Activated CD4-positive, alpha-beta T cell treated with anti-CD3 and anti-CD28 coated beads for 48 hours (primary cell): ENCODE measurements around the gene TROAP.
"Not testable (repeated sequence)": the region's sequence is repeated elsewhere in the genome, so short reads cannot be mapped to it uniquely, and the experiment has no call there.

Experiments
- DNase-seq: peaks from one replicate; pipeline ENCODE4 v3.0.0-alpha.2; 2020

TROAP gene

DNA sequence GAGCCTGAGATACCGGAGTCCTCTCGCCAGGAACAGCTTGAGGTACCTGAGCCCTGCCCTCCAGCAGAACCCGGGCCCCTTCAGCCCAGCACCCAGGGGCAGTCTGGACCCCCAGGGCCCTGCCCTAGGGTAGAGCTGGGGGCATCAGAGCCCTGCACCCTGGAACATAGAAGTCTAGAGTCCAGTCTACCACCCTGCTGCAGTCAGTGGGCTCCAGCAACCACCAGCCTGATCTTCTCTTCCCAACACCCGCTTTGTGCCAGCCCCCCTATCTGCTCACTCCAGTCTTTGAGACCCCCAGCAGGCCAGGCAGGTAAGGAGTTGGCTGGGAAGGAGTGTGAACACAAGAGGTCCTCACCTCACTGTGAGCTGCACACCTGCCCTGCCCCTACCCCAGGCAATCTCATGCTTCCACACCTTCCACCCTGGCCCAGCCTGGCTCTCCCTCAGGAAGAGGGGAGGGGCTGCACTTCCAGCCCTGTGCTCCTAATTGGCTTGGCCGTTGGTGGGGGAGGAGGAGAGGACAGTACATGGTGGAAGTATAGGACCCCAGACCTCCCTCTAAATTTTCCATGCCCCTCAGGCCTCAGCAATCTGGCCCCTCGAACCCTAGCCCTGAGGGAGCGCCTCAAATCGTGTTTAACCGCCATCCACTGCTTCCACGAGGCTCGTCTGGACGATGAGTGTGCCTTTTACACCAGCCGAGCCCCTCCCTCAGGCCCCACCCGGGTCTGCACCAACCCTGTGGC is 7.8 kb downstream of the TROAP start:
- DNase-seq = no peak

GRCh38 chr12:49331380-49332222 is 8.5 kb downstream of the TROAP start:
- no peak for DNase-seq

GRCh38 chr12:49332441-49332861 is 9.4 kb downstream of the TROAP start:
- DNase-seq = no peak

DNA sequence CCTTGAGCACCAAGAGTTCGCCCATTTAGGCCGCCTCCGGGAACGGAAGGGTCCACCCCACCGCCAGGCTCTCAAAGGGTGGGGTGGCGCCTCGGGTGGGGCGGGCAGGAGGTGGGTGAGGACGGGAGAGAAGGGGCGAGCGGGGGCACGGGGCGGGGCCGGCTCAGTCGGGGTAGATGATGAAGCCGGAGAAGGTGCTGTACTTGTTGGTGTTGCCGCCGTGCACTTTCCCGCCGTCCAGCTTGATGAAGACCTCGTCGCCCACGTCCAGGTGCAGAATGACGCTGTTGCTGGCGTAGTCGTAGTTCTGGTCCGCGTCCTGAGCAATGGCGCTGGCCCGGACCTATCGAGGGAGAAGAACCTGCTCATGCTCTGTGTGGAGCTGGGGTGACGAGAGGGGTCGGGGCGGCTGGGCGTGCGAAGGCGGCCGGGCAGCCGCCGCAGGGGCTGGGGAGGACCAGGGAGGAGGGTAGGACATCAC is 9.9 kb downstream of the TROAP start:
- DNase-seq = no peak

- DNase-seq = not testable (repeated sequence)
Measured at GRCh38 chr12:49333778-49334177, 10.7 kb downstream of the TROAP start.

DNA sequence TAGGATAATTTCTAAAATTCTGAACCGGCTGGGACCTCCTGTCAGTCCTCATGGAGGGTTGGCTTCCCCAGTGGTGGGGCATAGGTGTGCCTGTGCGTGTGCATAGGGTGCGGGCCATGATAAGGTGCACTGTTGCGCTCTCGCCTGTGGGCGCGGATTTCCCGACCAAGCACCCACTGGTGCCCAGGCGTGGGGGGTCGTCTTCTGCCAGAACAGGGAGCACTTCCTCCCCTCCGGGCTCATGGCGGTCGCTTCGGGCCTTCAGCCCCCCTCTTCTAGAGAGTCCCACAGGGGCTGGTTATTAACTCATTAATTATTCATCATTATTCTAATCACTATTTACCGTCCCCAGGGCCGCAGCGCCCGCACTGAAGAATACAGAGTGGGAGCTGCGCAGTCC is 11.2 kb downstream of the TROAP start:
- DNase-seq = no peak

GRCh38 chr12:49334681-49335080 is 11.6 kb downstream of the TROAP start:
- DNase-seq = no peak

DNA sequence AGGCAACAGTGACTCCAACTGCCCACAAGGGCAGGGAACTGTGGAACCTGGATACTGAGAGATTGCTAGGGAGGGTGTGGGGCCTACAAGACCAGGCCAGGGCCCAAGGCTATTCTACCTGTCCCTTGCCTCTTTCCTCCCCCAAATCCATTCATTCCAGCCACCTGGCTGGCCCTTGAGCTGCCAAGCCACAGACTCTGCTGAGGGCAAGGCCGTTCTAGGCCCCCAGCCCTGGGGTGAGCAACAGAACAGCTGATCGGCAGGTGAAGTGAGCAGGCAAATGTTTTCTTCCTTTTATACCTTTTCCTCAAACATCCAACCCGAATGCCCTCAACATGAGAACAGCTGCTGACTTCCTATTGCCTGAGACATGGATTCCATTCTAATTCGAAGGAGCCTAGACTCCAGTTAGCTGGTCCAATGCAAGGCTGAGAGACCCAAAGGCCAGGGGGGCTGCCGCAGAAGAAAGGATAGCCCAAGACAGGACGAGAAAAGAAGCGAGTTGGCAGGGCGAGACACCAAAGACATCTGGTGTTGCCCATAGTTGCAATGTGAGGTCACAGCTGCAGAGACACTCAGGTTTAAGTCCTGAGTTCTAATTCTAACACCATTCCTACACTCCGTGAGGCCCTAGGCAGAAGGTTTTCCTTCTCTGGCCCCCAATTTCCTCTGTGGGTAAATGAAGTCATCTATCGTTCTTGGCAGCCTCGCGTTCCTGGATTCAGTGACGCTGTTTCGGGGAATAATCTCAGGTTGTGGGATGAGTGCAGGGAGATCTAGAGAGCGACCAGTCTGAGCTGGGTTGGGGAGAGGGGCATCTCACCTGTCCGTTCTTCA is 12.3 kb downstream of the TROAP start:
- DNase-seq = no peak

- DNase-seq = no peak
Measured at GRCh38 chr12:49335955-49336644, 13.0 kb downstream of the TROAP start.

- DNase-seq = peak; percentile 91
Measured at GRCh38 chr12:49336645-49337584, 13.9 kb downstream of the TROAP start, which contains the start of gene C1QL4. Gene C1QL4, minus strand, starts transcription at chr12:49337188. Its CDS starts 711 bp downstream, at chr12:49336477.

DNA sequence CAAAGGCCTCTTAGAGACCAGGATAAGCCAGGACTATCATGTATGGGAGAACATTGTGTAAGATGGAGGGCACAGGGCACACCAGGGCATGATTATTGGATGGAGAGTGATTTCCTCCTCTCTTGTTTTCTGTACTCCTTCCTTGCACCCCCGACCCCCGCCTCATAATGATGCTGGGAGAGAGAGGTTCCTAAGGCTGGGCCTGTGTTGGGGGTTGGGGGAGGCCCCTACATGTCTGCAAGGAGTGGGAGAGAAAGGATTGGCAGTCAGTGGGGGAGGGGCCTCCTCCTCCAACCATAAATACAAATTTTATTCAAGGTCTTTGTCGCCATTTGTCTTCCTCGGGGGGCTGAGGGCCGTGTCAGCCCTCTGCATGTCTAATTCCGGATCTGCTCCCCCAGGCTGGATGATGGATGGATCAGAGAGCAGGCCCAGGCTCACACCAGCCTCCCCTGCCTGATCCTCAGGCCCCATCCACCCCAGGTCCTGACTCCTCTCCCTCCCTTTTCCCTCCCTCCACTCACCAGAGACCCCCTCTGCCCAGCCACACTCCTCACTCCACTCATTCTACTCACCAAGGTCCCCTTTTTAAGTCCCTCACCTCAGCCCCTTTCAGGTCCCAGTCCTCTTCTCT is 15.9 kb downstream of the TROAP start:
- DNase-seq = no peak

DNA sequence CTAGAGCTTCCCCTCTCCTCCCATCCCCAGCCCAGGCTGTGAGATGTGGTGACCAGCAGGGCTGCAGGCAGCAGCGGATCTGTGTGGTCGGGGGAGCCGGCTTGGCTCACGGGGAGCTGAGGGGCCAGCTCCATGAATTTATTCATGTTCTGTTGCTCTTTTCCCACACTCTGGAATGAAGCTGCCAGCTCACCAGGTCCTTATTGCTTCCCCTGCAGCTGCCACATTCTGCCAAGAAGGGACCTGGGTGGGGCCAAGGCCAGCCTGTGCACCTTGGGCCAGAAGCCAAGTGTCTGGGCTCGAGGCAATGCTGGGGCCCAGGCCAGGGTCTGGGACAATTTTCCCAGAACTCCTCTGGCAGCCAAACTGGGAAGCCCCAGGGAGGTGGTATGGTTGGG is 16.4 kb downstream of the TROAP start:
- DNase-seq = no peak

- no peak for DNase-seq
Measured at GRCh38 chr12:49340095-49340870, 17.2 kb downstream of the TROAP start.

- no peak for DNase-seq
Measured at GRCh38 chr12:49340971-49341776, 18.1 kb downstream of the TROAP start.

DNA sequence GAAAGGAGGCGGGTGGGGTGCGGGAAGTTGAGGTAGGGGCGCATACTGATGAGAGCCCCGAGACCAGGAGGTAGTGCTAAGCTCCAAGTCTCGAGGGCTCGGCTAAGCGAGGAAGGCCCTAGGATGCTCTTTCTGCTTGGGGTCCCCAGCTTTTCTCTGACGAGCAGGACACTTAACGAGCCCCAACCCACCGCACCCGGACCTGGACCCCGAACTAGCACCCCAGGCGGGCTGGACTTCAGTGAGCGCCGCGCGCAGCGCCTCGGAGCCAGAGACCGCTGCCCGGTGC is 18.7 kb downstream of the TROAP start:
- no peak for DNase-seq

- peak; percentile 91 for DNase-seq
Measured at GRCh38 chr12:49342066-49342913, 19.2 kb downstream of the TROAP start.

DNA sequence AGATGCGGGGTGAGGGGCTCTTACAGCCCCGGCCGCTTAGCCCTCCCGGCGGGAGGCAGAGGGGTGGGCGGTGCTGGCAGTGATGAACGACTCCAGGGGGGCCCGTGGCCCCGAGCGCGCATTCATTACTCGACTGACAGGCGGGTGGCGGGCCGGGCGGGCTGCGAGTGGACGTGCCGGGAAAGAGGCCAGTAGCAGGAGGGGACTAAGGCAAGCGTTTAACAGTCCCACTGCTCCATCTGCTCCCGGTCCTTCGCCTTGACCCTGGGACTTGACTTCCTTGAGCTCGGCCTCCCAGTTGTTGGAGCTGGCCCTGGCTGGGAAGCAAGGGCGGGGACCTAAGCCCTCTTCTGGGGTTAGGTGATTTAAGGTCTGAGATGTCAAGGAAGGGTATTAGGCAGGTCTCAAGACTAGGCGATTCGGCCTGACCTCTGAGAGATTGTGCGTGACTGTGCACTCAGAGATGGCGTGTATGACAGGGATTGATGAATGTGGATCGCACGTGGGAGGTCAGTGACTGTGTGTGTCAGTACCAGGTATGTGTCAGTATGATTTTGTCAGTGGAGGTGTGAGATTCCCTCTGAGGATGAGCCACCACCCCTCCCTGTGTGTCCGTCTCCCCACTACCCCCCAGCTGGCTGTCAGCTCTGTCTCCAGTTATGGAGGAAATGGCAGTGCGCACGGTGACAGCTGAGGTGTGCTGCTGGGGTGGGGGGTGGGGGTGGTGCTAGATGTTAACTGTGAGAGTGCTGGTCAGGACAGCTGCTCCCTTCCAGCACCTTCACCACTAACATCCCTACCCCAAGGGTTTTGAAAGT is 20.1 kb downstream of the TROAP start:
- DNase-seq = peak; percentile 70
